Left forelimb (tissue), 1 donor: Measurements from ENCODE around the gene AGRN.
"Not testable (repeated sequence)": the region's sequence is repeated elsewhere in the genome, so short reads cannot be mapped to it uniquely, and the experiment has no call there.

ENCODE experiments used
- DNase-seq: peaks from one replicate; pipeline ENCODE4 v3.0.0-alpha.2; 2018; ENCODE audit warnings: low spot score

The AGRN gene

DNA sequence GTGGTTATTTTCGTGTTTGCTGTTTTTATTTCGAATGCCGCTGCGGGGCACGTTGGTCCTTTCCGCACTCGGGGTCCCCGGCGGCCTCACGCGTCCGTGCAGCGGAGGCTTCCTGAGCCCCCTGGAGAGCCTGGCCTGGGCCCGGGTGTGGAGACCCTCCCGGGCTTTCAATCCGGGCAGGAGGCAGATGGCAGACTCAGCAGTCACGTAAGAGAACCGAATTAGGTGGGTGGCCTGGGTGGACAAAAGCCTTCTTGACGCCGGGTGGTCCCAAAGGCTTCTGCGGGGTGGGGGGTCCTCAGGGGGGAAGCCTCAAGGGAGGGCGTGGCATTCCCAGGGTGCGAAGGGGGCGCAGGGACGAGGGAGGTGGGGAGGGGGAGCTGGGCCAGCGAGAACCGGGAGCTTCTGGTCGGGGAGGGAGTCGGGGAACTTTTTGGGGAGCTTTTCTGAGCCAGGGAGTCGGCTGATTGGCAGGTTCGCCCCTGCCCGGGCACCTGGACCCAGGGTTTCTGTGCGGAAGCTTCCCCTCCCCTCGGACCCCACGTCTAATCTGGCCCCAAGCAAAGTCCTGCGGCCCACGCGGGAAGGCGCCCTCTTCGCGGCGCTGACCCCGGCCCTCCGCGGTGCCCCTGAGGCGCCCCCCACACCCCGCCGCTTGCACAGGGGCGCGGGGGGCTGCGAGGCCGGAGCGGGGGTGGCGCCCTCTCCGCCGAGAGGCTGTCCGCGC lies 18.7 kb upstream of the AGRN start:
- peak; percentile 66 for DNase-seq

DNA sequence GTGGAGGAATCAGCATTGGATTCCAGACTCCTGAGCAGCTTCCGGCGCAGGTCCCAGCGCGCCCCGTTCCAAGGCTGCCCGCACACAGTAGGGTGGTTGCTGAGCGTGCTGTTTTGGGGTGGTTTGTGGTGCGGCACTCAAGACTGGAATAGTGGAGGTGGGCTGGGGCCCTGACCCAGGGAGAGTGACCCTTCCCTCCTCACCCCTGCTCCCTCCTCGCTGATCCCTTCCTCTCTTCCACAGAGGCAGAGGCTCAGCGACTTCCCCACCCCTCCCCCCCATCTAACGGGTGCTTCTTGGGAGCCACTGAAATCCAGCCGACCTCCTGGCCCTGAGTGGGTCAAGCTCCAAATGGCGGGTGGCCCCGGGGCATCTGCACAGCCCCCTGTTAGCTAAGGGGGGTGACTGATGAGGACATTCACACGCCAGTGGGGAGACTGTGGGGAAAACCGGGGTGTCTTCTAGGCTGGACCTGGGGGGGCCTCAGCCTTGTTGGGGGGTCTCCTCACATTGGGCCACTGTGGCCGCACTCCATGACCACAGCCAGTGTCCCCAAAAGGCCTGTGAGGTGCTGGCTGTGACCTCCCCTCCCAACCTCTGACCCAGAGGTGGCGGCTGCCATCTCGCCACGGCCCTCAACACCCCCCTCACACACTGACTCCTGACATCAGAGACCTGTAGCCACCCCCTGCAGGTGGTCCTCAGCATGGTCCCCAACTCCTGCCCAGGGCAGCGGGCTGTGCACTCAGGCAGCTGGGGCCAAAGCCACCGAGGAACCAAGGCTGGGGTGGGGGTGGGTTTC lies 16.1 kb upstream of the AGRN start:
- DNase-seq = no peak

GRCh38 chr1:1004420-1004779 lies 15.5 kb upstream of the AGRN start:
- DNase-seq = no peak

GRCh38 chr1:1004780-1005697 lies 14.9 kb upstream of the AGRN start:
- DNase-seq = peak; percentile 74

GRCh38 chr1:1005774-1006304 lies 14.1 kb upstream of the AGRN start:
- DNase-seq = no peak

DNA sequence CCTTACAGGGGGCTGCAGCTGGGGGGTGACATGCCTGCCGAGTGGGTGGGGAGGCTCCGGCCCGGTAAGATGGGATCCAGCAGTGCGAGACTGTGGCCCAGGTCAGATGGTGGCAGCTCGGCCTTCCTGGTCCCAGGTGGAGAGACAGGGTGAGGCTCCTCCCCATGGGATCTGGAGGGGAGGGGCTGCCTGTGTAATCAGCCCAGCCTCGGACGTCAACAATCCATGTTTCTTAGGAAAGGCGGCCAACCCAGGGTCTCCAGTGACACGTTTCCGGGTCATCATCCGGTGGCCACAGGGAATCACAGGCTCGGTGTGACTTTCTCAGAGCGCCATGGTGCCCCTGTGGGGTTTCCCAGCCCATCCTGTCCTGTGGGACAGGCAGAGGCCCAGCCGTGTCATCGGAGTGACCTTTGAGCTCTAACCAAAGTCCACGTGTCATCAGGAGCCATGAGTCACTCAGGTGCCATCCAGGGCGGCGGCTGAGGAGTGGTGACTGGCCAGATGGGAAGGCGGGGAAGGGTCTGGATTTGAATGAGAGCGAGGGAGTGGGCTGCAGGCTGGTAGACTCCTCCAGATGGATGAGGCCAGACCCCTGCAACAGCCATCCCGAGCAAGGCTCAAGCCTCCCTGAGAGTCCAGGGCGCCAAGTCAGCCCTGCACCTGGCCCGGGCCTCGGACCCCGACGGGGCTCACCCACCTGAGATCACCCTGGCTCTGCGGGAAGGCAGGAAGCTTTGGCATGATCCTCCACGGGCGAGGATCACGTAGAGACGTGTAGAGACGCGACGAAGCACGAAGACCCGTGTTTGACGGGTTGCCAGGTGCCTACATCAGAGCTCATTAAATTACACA lies 13.4 kb upstream of the AGRN start:
- peak; percentile 64 for DNase-seq

GRCh38 chr1:1010131-1010530 lies 9.8 kb upstream of the AGRN start:
- not testable (repeated sequence) for DNase-seq

DNA sequence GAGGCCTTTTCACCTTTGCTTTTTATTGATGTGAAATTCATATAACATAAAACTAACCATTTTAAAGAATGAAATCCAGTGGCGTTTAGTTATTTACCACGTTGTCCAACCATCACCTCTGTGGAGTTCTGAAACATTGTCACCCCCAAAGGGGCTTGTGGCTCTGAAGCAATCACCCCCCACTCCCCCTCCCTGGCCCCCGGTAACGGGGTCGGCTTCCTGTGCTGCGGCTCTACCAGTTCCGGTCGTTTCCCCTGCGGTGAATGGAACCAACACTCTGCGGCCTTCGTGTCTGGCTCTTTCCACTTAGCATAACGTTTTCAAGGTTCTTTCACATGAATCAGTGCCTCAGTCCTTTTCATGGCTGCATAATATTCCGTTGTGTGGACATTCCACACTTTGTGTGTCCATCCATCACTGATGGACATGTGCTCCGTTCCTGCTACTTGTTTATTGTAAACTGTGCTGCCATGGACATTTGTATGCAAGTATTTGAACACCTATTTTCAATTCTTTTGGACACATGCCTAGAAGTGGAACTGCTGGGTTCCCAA lies 8.4 kb upstream of the AGRN start:
- no peak for DNase-seq

GRCh38 chr1:1012736-1013104 lies 7.2 kb upstream of the AGRN start:
- DNase-seq = not testable (repeated sequence)

DNA sequence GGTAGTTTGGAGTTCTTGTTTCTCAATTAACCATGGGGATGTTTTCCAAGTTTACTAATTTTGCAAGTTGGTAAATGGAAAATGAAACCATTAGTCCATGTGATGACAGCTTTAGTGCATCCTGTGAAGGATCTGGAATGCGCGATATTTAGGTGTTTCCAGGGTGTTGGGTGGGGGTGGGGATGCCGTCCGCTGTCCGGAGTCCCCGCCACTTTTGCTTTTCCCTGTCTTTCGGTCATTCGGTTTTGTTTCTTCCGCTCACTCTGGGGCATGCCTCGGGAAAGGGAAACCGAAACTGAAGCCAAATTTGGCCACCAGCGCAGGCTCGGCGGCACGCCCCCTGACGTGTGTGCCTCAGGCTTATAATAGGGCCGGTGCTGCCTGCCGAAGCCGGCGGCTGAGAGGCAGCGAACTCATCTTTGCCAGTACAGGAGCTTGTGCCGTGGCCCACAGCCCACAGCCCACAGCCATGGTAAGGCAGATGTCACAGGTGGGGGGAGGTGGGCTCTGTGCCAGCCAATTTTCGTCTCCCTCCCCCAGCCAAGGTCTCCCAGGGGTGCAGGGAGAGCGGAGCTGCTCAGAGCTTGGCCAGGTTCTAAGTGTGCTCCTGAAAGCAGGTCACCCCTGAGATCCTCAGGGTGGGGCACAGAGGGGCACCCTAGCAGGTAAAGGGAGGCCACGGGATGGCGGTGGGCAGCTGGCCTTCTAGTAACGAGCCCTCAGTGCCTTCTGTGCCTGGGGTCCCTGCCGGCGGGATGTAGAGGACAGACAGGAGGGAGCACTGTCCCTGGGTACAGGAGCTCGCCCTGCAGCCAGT lies 6.6 kb upstream of the AGRN start, which contains the start of gene ISG15:
TSS of gene ISG15 (plus strand) at position 393 of the 817 bp plus-strand sequence. CDS start at position 470, 77 bp downstream.
- DNase-seq = peak; percentile 91

GRCh38 chr1:1013922-1014648 lies 5.8 kb upstream of the AGRN start:
- no peak for DNase-seq

DNA sequence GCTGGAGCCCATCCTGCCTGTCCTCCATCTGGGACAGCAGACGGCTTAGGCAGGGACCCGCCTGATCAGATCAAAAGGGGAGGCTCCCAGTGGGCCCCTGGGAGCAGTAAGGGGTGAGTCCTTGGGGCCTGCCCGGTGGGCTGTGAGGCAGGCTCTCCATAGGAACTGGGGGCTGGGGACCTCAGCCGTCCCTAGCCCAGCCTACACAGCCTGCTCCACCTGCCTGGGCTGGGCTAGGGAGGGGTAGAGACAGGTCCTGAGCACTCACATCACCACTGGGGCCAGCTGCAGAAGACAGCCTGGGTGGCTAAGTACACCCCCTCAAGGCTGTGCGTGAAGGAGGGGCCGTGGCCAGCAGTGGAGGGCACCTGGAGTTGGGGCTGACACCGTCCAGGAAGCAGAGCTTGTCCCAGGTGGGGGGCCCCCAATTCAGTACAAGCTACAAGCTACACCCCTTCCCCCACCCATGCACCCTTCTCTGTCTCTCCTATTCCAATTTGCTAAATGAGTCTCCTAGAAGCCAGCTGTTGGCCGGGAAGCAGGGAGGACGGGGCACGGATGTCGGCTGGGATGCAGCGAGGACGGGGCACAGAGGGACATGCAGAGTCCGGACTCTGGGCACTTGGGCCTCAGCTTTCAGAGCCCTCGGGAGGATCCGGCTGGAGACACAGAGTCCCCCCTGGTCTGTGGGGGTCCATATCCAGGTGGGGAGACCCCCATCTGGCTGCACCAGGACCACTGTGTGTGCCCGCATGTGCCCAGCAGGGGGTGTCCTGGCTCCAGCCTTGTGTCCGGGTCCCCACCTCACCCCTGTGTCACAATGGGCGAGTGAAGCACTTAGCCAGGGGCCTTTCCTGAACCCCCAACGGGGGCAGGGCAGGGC lies 4.9 kb upstream of the AGRN start:
- no peak for DNase-seq

DNA sequence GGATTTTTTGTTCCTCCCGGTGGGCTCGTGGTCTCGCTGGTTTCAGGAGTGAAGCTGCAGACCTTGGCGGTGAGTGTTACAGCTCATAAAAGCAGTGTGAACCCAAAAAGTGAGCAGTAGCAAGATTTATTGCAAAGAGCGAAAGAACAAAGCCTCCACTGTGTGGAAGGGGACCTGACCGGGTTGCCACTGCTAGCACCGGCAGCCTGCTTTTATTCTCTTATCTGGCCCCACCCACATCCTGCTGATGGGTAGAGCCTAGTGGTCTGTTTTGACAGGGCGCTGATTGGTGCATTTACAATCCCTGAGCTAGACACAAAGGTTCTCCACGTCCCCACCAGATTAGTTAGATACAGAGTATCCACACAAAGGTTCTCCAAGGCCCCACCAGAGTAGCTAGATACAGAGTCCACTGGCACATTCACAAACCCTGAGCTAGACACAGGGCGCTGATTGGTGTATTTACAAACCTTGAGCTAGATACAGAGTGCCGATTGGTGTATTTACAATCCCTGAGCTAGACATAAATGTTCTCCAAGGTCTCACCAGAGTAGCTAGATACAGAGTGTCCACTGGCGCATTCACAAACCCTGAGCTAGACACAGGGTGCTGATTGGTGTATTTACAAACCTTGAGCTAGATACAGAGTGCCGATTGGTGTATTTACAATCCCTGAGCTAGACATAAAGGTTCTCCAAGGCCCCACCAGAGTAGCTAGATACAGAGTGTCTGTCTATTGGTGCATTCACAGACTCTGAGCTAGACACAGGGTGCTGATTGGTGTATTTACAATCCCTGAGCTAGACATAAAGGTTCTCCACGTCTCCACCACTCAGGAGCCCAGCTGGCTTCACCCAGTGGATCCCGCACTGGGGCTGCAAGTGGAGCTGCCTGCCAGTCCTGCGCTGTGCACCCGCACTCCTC lies 2.3 kb upstream of the AGRN start:
- not testable (repeated sequence) for DNase-seq

DNA sequence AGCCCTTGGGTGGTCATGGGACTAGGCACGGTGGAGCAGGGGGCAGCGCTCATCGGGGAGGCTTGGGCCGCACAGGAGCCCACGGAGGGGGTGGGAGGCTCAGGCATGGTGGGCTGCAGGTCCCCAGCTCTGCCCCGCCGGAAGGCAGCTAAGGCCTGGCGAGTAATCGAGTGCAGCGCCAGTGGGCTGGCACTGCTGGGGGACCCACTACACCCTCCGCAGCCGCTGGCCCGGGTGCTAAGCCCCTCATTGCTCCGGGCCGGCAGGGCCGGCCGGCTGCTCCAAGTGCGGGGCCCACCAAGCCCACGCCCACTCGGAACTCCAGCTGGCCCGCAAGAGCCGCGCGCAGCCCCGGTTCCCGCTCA lies 1.6 kb upstream of the AGRN start:
- DNase-seq = not testable (repeated sequence)

GRCh38 chr1:1019122-1019999 lies 559 bp upstream of the AGRN start:
- DNase-seq = peak; percentile 91

DNA sequence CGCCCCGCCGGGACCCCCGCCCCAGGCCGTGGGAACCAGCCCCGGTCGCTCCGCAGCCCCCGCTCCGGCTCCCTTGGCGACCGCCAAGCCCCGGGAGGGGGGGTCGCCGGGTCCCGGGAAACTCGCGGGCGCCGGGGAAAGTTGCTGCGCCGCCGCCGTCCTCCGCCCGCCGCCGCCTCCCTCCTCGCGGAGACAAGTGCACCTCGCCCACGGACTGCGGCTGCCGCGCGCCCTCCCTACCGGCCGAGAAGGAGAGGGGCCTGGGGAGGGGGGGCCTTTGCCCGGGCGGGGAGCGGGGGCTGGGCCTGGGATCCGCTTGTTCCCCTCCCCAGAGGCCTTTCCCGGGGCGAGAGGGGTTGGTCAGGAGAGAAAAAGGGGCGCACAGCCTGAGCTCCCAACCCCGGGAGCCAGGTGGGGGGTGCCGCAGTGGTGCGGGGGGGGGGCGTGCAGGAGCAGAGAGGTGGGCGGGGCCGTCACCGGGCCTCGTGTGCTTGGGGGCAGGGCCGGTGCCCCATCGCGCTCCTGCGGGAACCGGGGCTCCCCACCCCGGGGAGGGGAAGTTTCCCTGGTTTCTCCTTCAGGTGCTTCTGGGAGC lies 592 bp downstream of the AGRN start:
- no peak for DNase-seq
